DOHH2 (cell line): ENCODE data around the gene EPS8.

Source experiments
- H3F3A ChIP-seq: fragments of 200-600 bp; sonication (generic), shearing (Covaris generic); 2 replicates; pipeline ENCODE4 v1.6.0; 2016; ENCODE audit warnings: antibody characterized with exemption, mild to moderate bottlenecking; ENCODE audit not compliant: control insufficient read depth, insufficient read depth
- H3K27ac ChIP-seq: fragments of 200-600 bp; sonication (generic); 2 replicates; pipeline ENCODE4 v1.5.1; 2014; ENCODE audit warnings: low read depth, mild to moderate bottlenecking, low read length, moderate library complexity
- H3K27me3 ChIP-seq: fragments of 200-600 bp; sonication (generic); 2 replicates; pipeline ENCODE4 v1.6.1; 2014; ENCODE audit warnings: mild to moderate bottlenecking, low read length, mixed read lengths; ENCODE audit not compliant: control insufficient read depth
- H3K36me3 ChIP-seq: fragments of 200-600 bp; sonication (generic); 2 replicates; pipeline ENCODE4 v1.6.1; 2014; ENCODE audit warnings: mild to moderate bottlenecking, low read length, moderate library complexity, mixed read lengths; ENCODE audit not compliant: control insufficient read depth
- H3K4me1 ChIP-seq: fragments of 200-600 bp; sonication (generic); 2 replicates; pipeline ENCODE4 v1.6.1; 2014; ENCODE audit warnings: mild to moderate bottlenecking, low read length, mixed read lengths; ENCODE audit not compliant: control insufficient read depth
- H3K4me2 ChIP-seq: fragments of 200-600 bp; sonication (generic); 2 replicates; pipeline ENCODE4 v1.6.0; 2014; ENCODE audit warnings: mild to moderate bottlenecking, low read length, moderate library complexity
- H3K4me3 ChIP-seq: fragments of 200-600 bp; sonication (generic); 2 replicates; pipeline ENCODE4 v1.5.1; 2014; ENCODE audit warnings: mild to moderate bottlenecking, low read length, mixed read lengths
- H3K79me2 ChIP-seq: fragments of 200-600 bp; sonication (generic); 2 replicates; pipeline ENCODE4 v1.6.1; 2014; ENCODE audit warnings: mild to moderate bottlenecking, low read length, mixed read lengths; ENCODE audit not compliant: control insufficient read depth
- H3K9me2 ChIP-seq: fragments of 200-600 bp; sonication (generic); replicated peaks from 2 replicates; pipeline ENCODE4 v1.6.1; 2014; ENCODE audit warnings: mild to moderate bottlenecking, low read length, mixed read lengths; ENCODE audit not compliant: control insufficient read depth
- H3K9me3 ChIP-seq: fragments of 200-600 bp; sonication (generic); 2 replicates; pipeline ENCODE4 v1.6.1; 2014; ENCODE audit warnings: antibody characterized with exemption, low read length, mixed read lengths; ENCODE audit not compliant: control insufficient read depth, insufficient read depth
- H4K20me1 ChIP-seq: fragments of 200-600 bp; sonication (generic); 2 replicates; pipeline ENCODE4 v1.6.0; 2014; ENCODE audit warnings: low read depth, mild to moderate bottlenecking, antibody characterized with exemption, low read length, moderate library complexity; ENCODE audit not compliant: control insufficient read depth, insufficient read depth
- CTCF ChIP-seq: fragments of 200-600 bp; sonication (generic); IDR thresholded peaks from one replicate; pipeline ENCODE4 v1.5.1; 2014; ENCODE audit warnings: antibody characterized with exemption, mild to moderate bottlenecking, low read depth, low read length; ENCODE audit not compliant: poor library complexity, severe bottlenecking
- EZH2phosphoT487 ChIP-seq: fragments of 200-600 bp; sonication (generic); IDR thresholded peaks from 2 replicates; pipeline ENCODE4 v1.6.1; 2017; ENCODE audit warnings: borderline replicate concordance, mild to moderate bottlenecking, antibody characterized with exemption, low read length, moderate library complexity, mixed read lengths

Gene EPS8

GRCh38 chr12:15629108-15629507 is 160.1 kb downstream of the EPS8 start:
- Histone ChIP-seq H3F3A (no peaks in the 10 kb centered on the region), H3K27ac (no peak overlapping the region), H3K36me3 (no peaks in the 10 kb centered on the region), H3K9me2 (no peaks in the 10 kb centered on the region), H3K79me2 (no peaks in the 10 kb centered on the region), H3K4me2 (no peak overlapping the region), H3K27me3 (no peaks in the 10 kb centered on the region), H4K20me1 (no peaks in the 10 kb centered on the region), H3K4me1 (no peaks in the 10 kb centered on the region), H3K9me3 (no peaks in the 10 kb centered on the region), H3K4me3 (no peak overlapping the region)
- TF ChIP-seq EZH2phosphoT487, result no peak
- TF ChIP-seq CTCF, result no peak

- Histone ChIP-seq H3K9me3 (no peaks in the 10 kb centered on the region), H3F3A (no peaks in the 10 kb centered on the region), H4K20me1 (no peaks in the 10 kb centered on the region), H3K36me3 (no peaks in the 10 kb centered on the region), H3K9me2 (no peaks in the 10 kb centered on the region), H3K27me3 (no peaks in the 10 kb centered on the region), H3K79me2 (no peaks in the 10 kb centered on the region), H3K4me3 (no peak overlapping the region), H3K4me2 (no peak overlapping the region), H3K27ac (no peak overlapping the region), H3K4me1 (no peaks in the 10 kb centered on the region)
- TF ChIP-seq CTCF (no peak), EZH2phosphoT487 (no peak)
Observed at GRCh38 chr12:15627995-15628945, 160.9 kb downstream of the EPS8 start.

GRCh38 chr12:15625075-15625474 is 164.1 kb downstream of the EPS8 start:
- Histone ChIP-seq H3K4me2 (no peak overlapping the region), H4K20me1 (no peaks in the 10 kb centered on the region), H3F3A (no peaks in the 10 kb centered on the region), H3K27ac (no peak overlapping the region), H3K27me3 (no peaks in the 10 kb centered on the region), H3K9me2 (no peaks in the 10 kb centered on the region), H3K9me3 (no peaks in the 10 kb centered on the region), H3K79me2 (no peaks in the 10 kb centered on the region), H3K36me3 (no peaks in the 10 kb centered on the region), H3K4me3 (no peak overlapping the region), H3K4me1 (no peaks in the 10 kb centered on the region)
- TF ChIP-seq EZH2phosphoT487 (no peak), CTCF (no peak)
